Stimulated activated CD4-positive, alpha-beta T cell treated with anti-CD3 and anti-CD28 coated beads, TNF-alpha, amount 100 ng/mL, for 1 hour (primary cell): ENCODE data around the gene HNRNPM.
"Not testable (repeated sequence)": the region's sequence is repeated elsewhere in the genome, so short reads cannot be mapped to it uniquely, and the experiment has no call there.

Source experiments
- DNase-seq, 3 donors: peaks; one replicate each; pipeline ENCODE4 v3.0.0-alpha.2; 2020; ENCODE audit warnings: low read depth in 3 of 3, low spot score in 1 of 3

HNRNPM gene, protein sequence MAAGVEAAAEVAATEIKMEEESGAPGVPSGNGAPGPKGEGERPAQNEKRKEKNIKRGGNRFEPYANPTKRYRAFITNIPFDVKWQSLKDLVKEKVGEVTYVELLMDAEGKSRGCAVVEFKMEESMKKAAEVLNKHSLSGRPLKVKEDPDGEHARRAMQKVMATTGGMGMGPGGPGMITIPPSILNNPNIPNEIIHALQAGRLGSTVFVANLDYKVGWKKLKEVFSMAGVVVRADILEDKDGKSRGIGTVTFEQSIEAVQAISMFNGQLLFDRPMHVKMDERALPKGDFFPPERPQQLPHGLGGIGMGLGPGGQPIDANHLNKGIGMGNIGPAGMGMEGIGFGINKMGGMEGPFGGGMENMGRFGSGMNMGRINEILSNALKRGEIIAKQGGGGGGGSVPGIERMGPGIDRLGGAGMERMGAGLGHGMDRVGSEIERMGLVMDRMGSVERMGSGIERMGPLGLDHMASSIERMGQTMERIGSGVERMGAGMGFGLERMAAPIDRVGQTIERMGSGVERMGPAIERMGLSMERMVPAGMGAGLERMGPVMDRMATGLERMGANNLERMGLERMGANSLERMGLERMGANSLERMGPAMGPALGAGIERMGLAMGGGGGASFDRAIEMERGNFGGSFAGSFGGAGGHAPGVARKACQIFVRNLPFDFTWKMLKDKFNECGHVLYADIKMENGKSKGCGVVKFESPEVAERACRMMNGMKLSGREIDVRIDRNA

DNA sequence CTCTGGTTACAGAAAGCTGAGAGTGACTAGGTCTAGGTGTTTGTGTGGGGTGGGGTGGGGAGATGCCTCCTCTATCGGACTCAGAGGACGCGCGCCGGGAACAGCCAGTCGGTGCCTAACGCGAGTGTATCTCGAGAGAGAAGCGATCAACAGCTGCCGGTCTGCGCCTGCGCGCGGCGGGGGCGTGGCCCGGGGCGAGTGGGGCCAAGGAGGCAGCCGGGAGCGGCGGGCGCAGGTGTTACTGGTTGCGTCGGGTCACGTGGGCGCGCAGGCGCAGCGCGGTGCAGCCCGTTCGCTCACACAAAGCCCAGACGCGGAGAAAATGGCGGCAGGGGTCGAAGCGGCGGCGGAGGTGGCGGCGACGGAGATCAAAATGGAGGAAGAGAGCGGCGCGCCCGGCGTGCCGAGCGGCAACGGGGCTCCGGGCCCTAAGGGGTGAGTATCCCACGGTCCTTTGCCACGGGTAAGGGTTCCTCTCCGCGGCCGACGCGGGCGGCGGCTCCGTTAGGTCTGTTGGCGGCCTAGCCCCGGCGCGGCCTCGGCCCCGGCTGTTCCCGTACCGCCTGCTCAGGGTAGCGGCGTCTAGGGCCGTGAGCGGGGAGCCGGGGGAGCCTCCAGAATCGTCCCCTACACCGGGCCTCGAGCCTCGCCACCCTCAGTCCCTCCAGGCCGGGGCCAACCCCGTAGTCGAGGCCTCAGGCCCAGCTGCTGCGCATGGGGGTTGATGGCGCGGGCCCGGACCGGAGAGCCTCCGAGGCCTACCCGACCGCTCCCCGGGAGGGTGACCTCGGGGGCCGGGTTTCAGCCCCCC is at the start of gene HNRNPM:
TSS of gene HNRNPM (plus strand) at position 299 of the 811 bp plus-strand sequence. CDS start at position 323, 24 bp downstream.
- peak; percentile 100 for DNase-seq

DNA sequence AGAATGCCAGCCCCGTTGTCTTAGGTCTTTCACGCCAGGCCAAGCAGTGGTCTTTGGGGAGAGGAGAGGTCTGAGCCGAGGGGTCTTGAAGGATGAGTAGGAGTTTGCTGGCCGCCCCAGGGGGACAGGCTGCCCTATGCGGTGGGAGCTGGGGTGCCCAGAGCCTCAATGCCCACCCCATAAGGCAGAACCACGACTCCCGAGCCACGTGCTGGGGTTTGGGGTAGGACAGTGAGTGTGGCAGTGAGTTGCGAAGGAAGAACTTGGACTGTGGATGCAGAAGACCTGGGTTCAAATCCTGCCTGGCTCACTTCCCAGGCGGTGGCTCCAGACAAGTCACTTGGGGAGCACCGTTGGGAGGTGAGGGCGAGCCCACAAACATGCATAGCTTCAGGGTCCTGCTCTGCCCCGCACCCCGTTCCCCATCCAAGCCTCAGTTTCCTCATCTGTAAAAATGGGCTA is 49.1 kb upstream of the HNRNPM start:
- no peak for DNase-seq

DNA sequence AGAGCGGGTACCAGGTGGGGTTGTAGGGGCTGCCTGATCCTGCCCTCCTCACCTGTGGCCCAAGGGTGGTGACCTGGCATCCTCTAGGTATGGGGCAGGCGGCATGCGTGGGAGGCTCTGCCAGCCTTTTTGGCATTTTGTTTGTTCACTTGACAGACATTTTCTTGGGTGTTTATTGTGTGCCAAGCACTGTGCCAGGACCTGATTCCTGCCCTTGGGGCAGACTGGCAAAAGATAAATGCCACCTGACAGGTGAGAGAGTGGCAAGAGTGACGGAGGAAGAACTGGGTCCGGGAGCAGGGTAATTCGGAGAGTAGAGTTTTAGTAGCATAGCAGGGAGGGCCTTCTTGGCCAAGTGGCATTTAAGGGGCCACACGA is 48.6 kb upstream of the HNRNPM start:
- DNase-seq, result no peak

DNA sequence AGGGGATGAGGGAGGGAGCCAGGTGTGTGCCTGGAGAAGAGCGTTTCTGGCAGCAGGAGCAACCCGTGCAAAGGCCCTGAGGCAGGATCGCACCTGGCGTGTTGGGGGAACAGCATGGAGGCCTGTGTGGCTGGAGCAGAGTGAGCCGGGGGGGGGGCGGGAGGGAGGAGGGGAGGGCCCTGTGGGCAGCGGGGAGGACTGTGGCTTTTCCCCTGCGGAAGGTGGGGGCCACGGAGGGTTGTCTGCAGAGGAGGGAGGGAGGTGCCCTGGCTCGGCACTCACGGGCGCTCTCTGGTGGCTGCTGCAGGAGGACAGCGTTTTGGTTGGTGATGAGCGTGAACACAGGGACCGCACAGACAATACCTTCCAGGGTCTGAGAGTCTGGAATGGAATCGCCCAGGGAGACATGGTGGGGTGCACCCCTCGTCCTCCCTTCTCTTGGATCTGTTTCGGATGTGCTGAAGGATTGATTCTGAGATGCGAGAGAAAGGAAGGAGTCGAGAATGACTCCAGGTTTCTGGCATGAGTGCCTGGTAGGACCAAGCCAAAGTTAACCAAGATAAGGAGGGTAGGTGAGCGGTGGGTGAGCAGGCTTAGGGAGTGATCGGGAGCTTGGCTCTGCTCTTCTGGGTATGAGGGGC is 48.1 kb upstream of the HNRNPM start:
- DNase-seq, result peak; percentile 20 to 59 (median 22)

DNA sequence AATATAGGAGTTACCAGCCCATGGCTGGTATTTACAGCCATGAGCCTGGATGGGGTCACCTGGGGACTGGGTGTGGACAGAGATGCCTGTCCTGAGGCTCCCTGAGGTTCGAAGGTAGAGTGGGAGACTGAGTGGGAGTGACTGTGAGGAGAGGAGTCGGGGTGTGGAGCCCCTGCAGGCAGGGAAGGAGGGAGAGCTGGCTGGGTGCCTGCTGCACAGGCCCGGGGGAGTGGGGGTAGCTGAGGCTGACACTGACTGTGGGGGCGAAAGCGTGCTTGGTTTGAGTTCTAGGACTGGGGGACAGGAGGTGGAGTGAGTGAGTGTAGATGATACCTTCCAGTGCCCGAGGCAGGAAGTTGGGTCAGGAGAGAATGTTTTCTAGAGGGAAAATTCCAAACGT is 47.5 kb upstream of the HNRNPM start:
- no peak for DNase-seq

DNA sequence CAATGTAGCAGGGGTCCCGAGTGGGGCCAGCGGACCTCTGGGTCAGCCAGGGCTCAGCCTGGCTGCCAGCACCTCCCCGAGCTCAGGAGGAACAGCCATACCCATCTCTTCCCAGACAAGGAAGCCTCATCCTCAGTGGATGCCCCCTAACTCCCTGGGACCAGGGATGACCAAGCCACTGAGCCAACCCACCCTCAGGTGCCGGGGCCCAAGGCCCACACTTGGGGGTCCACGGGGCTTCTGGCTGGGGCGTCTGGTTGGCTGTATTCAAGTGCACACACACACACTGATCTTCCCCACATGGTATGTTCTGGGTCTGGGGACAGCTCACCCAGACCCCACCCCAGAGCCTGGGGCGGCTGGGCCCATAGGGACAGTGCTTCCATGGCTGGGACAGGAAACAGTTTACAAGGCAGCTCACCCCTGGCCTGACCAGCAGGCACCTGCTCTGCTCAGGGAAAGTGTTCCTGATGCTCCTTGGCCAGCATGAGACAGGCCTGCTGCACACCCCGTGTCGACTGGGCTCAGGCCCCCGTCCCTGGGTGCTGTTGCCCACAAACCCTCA is 46.9 kb upstream of the HNRNPM start:
- no peak for DNase-seq

DNA sequence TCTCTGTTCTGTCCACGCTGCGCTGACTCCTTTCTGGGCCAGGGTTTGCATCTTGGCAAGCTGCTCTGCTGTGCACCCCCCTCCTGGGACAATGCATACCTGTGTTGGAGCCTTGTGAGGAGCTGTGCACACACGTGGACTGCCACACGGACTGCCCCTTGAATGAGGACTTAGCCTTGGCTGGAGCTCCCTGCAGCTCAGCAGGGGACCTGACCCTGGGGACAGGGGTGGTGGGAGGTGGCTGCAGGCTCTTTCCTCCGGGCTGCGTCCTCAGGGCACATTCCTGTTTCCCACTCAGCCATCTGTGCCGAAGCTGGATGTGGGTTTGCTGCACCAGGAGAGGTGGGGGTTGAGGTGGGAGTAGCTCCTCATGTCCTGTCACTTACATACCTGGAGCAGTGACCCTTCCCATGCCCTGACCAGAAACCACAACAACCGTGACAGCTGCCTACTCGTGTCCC is 46.4 kb upstream of the HNRNPM start:
- no peak for DNase-seq

DNA sequence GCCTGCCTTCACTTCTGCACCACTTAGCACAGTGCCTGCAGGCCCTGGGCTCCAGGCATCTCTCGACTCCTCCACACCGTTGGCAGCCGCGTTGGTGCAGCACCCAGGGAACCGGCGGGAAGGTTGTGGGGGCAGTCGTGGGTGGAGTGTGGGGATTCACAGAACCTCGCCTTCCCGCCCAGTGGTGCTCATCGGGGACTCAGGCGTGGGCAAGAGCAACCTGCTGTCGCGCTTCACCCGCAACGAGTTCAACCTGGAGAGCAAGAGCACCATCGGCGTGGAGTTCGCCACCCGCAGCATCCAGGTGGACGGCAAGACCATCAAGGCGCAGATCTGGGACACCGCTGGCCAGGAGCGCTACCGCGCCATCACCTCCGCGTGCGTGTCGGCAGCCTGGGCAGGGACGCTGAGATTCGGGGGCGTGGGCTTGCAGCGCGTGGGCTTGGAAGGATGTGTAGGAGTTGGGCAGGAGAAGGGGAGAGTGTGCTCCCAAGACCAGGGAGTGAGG is 45.0 kb upstream of the HNRNPM start:
- no peak for DNase-seq

DNA sequence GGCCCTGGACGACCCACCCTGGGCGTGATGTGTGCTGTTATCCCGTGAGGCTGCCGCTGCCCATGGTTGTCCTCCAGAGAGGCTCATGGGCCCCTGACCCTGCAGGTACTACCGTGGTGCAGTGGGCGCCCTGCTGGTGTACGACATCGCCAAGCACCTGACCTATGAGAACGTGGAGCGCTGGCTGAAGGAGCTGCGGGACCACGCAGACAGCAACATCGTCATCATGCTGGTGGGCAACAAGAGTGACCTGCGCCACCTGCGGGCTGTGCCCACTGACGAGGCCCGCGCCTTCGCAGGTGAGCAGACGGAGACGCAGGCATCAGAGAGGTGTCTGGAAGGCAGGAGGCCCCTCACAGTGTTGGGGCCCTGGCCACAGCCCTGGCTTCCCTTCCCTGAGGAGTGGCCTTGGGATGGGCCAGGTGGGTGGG is 42.8 kb upstream of the HNRNPM start:
- no peak for DNase-seq

DNA sequence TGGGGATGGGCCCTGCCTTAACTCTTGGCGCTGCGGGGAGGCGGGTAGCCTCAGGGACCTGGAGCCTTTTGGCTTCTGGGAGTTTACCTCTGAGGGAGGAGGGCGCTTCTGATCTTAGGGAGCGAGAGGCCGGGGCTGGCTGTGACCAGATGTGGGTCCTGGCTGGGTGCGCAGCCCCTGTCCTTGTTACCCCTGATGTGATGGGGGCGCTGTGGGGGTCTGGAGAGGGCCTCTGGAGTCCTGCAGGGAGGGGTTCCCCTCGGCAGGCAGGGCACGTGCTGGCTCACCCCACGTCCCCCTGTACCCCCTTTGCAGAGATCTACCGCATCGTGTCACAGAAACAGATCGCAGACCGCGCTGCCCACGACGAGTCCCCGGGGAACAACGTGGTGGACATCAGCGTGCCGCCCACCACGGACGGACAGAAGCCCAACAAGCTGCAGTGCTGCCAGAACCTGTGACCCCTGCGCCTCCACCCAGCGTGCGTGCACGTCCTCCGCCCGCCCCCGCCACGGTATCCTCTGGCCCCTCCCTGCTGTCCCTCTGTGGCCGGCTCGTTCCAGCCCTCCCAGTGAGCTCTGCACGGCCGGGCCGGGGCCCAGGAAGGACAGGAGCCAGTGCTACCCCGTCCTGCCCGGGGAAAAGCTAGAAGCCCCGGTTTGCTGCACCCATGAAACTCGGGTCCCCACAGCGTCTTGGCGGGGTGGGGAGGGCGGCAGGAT is 41.5 kb upstream of the HNRNPM start:
- no peak for DNase-seq

DNA sequence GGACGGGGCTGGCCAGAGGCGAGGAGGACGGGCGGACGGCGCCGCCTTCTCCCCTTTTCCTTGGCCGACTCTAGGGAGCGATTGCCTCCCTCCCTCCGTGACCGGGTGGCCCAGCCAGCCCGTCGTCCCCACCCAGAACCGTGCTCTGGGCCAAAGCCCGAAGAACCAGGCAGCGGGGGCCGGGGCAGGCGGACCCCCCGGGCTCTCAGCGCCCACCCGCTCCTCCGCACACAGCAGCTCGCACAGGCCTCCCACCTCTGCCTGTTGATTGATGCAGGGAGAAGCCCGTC is 41.0 kb upstream of the HNRNPM start:
- no peak for DNase-seq

DNA sequence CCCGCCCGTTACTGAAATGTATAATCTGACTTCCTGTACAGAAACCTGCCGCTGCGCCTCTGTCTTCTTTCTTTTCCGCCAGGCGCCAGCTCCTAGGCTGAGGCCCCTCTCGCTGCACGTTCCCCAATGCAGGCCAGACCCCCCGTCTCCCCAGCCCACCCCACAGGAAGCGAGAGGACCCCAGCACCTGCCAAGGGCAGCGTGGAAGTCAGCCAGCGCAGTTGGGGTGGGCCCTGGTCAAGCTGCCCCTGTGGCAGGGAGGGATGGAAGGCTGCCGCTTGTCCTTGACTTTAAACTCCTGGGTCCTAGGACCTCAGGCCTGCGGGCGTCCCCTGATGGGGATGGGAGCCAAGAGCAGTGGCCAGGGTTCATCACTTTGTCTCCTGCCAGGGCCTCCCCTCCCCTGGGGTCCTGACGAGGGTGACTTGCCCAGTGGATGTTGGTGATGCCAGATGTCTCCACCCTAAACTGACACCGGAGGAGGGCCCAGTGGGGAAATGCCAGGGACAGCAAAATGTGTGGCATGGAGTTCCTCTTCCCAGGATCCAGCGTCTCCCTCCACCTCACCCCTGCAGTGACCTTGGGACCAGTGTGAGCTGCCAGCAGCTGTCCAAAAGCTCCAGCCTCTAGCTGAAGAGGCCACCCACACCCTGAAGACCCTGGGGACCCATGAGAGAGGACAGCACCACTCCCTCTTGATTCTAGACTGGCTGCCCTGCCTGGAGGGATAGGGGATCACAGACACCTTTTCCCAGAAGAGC is 40.2 kb upstream of the HNRNPM start:
- DNase-seq, result no peak

DNA sequence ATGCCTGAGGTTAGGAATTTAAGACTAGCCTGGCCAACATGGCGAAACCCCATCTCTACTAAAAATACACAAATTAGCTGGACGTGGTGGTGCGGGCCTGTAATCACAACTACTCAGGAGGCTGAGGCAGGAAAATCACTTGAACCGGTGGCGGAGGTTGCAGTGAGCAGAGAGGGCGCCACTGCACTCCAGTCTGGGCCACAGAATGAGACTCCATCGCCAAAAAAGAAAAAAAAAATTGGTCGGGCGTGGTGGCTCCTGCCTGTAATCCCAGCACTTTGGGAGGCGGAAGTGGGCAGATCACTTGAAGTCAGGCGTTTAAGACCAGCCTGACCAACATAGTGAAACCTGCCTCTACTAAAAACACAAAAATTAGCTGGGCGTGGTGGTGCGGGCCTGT is 34.1 kb upstream of the HNRNPM start:
- DNase-seq, result not testable (repeated sequence)

DNA sequence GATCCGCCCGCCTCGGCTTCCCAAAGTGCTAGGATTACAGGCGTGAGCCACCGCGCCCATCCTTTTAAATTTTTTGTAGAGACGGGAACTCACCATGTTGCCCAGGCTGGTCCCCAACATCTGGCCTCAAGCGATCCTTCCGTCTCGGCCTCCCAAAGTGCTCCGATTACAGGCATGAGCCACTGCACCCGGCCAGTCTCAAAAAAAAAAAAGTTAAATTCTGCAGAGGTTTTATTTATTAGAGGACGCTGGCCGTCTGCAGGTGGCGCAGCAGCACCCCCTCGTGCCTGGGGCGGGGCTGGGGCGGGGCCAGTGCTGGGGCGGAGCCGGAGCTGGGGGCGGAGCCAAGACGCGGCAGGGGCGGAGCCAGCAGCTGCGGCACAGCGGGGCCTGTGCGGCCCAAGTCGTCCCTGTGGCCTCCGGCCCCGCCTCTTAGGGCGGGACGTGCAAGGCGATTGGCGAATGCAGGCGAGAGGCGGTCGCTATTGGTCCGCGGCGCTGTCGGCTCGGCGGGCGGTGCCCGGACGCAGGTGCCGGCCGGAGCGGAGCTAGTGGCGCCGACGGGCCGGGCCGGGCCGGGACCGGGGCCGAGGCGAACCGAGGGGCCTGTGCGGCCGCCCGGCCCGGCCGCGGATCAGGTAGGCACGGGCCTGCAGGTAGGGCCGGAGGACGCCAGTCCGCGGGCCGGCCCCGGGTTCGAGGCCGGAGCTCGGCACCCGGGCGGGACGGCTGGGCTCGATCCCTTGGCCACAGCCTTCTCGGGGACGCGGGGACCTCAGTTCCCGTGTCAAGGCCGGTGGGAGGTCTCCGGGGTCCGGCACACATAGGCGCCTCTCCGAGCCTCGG is 31.8 kb upstream of the HNRNPM start, which contains the start of gene MARCHF2:
TSS of gene MARCHF2 (plus strand) at position 523 of the 846 bp plus-strand sequence. CDS start 8,536 bp downstream, outside the sequence.
- DNase-seq, result peak; percentile 90 to 97 (median 96)

DNA sequence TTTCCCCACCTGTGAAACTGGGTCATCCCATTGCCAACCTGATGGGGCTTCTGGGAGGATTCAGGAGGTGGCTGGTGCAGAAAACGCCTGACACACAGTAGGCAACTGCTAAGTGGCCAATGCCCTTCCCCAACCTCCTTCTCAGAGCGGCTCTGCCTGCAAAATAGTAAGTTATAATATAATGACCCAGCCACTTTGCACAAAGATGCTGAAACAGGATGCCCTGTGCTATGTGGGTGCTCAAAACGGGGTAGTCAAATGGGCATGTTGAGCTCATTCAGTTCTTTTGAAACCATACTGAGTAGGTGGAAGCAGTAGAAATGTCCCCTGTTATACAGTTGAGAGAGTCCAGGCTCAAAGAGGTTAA is 31.2 kb upstream of the HNRNPM start:
- no peak for DNase-seq

DNA sequence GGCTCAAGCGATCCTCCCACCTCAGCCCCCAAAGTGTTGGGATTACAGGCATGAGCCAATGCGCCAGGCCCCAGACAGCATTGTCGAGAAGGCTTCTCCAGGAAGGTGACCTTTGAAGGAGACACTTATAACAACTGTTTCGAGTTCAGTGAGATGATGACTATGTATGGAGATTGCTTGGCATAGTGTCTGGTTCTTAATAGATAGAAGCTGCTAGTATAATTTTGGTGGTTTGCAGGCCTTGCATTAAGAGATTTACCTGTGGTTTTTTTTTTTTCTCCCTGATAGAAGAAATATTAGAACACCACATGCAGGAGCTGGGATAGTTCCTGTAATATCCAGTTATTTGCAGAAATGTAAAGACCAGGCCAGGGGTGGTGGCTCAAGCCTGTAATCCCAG is 28.0 kb upstream of the HNRNPM start:
- no peak for DNase-seq

DNA sequence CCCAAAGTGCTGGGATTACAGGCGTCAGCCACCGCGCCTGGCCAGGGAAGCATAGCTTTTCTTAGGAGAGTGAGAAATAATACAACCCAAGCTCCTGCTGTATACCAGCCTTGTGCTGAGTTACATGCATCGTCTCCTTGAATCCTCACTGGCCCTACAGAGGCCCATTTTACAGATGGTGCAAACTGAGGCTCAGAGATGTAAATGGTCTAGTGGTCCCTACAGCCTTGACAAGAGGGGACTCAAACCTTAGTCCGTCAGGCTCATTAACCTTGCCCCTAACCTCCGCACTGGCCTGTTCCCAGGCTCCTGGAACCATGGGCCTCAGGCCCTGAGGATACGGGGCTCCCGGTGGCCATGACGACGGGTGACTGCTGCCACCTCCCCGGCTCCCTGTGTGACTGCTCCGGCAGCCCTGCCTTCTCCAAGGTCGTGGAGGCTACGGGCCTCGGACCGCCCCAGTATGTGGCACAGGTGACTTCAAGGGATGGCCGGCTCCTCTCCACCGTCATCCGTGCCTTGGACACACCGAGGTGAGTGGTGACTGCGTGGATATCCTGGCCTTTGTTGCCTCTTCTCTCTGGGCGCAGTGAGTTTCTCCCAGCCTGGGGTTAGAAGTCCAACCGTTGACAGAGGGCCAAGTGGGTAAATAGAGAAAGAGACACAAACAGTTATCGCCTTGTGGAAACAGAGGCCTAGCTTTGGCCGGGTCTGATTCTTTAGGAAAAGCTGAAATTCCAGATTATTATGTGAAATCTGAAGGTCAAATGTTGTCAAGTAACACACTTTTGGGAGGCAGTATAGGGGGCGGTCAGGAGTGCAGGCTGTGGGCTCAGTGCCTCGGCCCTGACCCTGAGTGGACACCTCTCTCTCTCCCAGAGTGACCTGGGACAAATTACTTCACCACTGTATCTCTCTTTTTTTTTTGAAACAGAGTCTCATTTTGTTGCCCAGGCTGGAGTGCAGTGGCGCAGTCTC is 23.0 kb upstream of the HNRNPM start:
- DNase-seq, result no peak
